B cell (primary cell): ENCODE data around the gene WNK2.

ENCODE experiments used
- EZH2 ChIP-seq: IDR thresholded peaks from 2 replicates; pipeline ENCODE4 v1.6.1; 2012; ENCODE audit warnings: borderline replicate concordance, low read depth, mild to moderate bottlenecking, moderate library complexity, low read length; ENCODE audit not compliant: insufficient read depth, poor library complexity, severe bottlenecking
- TF ChIP-seq, protein P1 (sequence below): fragments of 200-600 bp; IDR thresholded peaks from one replicate; pipeline ENCODE4 v1.8.0; 2022; ENCODE audit warnings: antibody characterized with exemption, mild to moderate bottlenecking

- TF ChIP-seq, protein P1, sequence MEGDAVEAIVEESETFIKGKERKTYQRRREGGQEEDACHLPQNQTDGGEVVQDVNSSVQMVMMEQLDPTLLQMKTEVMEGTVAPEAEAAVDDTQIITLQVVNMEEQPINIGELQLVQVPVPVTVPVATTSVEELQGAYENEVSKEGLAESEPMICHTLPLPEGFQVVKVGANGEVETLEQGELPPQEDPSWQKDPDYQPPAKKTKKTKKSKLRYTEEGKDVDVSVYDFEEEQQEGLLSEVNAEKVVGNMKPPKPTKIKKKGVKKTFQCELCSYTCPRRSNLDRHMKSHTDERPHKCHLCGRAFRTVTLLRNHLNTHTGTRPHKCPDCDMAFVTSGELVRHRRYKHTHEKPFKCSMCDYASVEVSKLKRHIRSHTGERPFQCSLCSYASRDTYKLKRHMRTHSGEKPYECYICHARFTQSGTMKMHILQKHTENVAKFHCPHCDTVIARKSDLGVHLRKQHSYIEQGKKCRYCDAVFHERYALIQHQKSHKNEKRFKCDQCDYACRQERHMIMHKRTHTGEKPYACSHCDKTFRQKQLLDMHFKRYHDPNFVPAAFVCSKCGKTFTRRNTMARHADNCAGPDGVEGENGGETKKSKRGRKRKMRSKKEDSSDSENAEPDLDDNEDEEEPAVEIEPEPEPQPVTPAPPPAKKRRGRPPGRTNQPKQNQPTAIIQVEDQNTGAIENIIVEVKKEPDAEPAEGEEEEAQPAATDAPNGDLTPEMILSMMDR: no peak
- TF ChIP-seq EZH2: no peak
Observed at GRCh38 chr9:93187047-93187446, 3.1 kb downstream of the WNK2 start.
